ENCODE measurements around the gene PPA2. TPM values are rescaled to one million over a fixed set of nuclear protein-coding genes. Genes with fewer than 3 reads are reported as not detected.

PPA2 gene
- polyA plus RNA-seq, 1 donor from 2014 or later: 151 TPM

DNA sequence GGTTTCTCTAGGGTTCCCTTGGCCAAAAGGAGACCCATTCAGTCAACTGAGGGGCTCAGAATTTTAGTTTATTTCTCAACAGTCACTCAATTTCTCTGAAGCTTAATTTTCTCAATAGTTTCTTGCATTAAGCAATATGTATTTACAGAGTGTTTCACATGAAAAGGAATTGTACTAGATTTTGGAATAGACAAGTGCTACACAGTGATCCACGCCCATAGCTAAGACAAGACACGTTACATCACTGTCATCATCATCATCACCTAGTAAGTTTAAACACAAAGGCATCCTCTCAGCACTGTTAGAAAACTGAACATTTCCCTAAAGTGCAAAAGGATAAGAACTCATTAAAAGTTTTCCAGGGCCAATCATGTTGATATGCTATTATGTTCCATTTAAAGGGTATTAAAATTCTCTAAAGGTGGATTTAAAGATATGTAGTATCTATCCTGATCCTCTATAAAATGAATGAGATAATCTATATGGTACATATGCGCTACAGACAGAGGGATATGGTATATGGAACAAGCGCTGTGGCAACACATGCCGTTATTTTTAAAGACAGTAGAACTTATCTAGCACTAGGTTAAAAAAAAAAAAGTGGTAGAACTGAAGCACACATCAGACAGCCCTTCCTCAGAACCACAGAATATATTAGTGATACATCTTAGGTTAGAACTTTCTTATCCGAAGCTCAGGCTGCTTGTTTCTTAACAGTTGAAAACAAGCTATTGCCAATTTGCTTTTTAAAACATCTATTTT, 12.1 kb downstream of the PPA2 start:
- H3K9ac ChIP-seq (ENCODE audit: low read length): no peak overlapping the region
- no peak overlapping the region for H3K4me2 ChIP-seq (ENCODE audit: low read length)
- no peaks in the 10 kb centered on the region for H3K27me3 ChIP-seq (ENCODE audit: insufficient read depth, low read depth, low read length)
- no peaks in the 10 kb centered on the region for H3K9me2 ChIP-seq (ENCODE audit: insufficient read depth, low read length)
- peaks cover 7% of the 10 kb centered on the region for H3K79me2 ChIP-seq (replicated peaks; ENCODE audit: insufficient read depth, low read length)
- no peak overlapping the region for H3K4me3 ChIP-seq (ENCODE audit: low read length)
- H3K27ac ChIP-seq (ENCODE audit: low read length): no peak overlapping the region
- H3K36me3 ChIP-seq (ENCODE audit: insufficient read depth, low read length): no peaks in the 10 kb centered on the region
- no peaks in the 10 kb centered on the region for H3K9me3 ChIP-seq (ENCODE audit: low read length)
- H4K20me1 ChIP-seq (ENCODE audit: insufficient read depth): no peaks in the 10 kb centered on the region
- TF ChIP-seq MXI1 (conservative IDR thresholded peaks at IDR 0.05; ENCODE audit: poor library complexity, severe bottlenecking) (no peak), TAF1 (IDR thresholded peaks at IDR 0.05; ENCODE audit: low read depth) (no peak)
- H2AFZ ChIP-seq (ENCODE audit: low read depth, low read length): no peak overlapping the region
- no peaks in the 10 kb centered on the region for H3F3A ChIP-seq (ENCODE audit: insufficient read depth, low read length, poor library complexity, severe bottlenecking)

DNA sequence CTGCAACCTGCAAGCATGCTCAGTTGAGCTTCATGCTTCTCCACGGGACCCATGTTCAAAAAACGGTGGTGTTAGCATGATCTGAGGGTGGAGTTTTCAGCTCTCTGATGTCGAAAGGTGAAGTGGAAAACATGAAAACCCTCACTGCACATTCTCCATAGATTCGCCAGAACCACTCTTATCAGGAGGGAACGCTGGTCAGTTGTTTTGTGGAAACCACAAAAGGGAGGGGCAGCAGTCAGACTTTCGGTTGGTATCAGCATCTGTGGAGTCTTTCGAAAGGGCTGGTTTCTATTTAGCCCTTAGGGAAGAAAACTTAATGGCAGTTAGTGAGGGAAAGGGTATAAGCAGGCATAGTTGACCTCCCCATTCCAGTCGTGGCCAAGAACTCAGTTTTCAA, 12.6 kb downstream of the PPA2 start:
- Histone ChIP-seq H3K27ac (ENCODE audit: low read length) (no peak overlapping the region), H3K4me2 (ENCODE audit: low read length) (no peak overlapping the region), H4K20me1 (ENCODE audit: insufficient read depth) (no peaks in the 10 kb centered on the region), H3K9ac (ENCODE audit: low read length) (no peak overlapping the region), H3K27me3 (ENCODE audit: insufficient read depth, low read depth, low read length) (no peaks in the 10 kb centered on the region), H3K4me3 (ENCODE audit: low read length) (no peak overlapping the region), H2AFZ (ENCODE audit: low read depth, low read length) (no peak overlapping the region), H3K9me3 (ENCODE audit: low read length) (no peaks in the 10 kb centered on the region), H3F3A (ENCODE audit: insufficient read depth, low read length, poor library complexity, severe bottlenecking) (no peaks in the 10 kb centered on the region), H3K79me2 (replicated peaks; ENCODE audit: insufficient read depth, low read length) (peaks cover 7% of the 10 kb centered on the region), H3K9me2 (ENCODE audit: insufficient read depth, low read length) (no peaks in the 10 kb centered on the region), H3K36me3 (ENCODE audit: insufficient read depth, low read length) (no peaks in the 10 kb centered on the region)
- TF ChIP-seq CTCF (IDR thresholded peaks at IDR 0.05; ENCODE audit: poor library complexity, severe bottlenecking) (no peak), RAD21 (conservative IDR thresholded peaks at IDR 0.05) (no peak), REST (IDR thresholded peaks at IDR 0.05; ENCODE audit: borderline replicate concordance) (no peak), TAF1 (IDR thresholded peaks at IDR 0.05; ENCODE audit: low read depth) (no peak), POLR2AphosphoS5 (IDR thresholded peaks at IDR 0.05) (no peak), EZH2 (IDR thresholded peaks at IDR 0.05; ENCODE audit: borderline replicate concordance, insufficient read depth, low read length, poor library complexity, severe bottlenecking) (no peak), EP300 (conservative IDR thresholded peaks at IDR 0.05; ENCODE audit: poor library complexity, severe bottlenecking) (no peak)

DNA sequence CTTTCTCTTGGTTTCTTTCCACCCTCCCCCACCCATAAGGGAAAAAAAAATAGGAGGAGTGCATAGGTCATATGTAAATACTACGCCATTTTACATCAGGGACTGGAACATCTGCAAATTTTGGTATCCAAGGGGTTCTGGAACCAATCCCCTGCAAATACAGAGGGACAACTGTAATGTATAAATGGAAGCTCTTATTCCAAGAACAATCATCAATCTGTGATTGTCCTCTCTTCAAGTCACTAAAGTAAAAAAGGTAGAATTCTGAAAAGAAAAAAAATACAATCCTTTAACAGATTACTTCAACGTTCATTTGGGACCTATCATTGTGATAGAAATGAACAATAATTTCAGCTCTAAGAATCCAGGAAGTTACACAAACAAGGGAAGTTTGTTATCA, 13.6 kb downstream of the PPA2 start:
- H3K4me2 ChIP-seq (ENCODE audit: low read length): no peak overlapping the region
- no peak for TF ChIP-seq MXI1 (conservative IDR thresholded peaks at IDR 0.05; ENCODE audit: poor library complexity, severe bottlenecking)
- no peak for TF ChIP-seq REST (IDR thresholded peaks at IDR 0.05; ENCODE audit: borderline replicate concordance)
- TF ChIP-seq TAF1 (IDR thresholded peaks at IDR 0.05; ENCODE audit: low read depth): no peak
- no peak for TF ChIP-seq CTCF (IDR thresholded peaks at IDR 0.05; ENCODE audit: poor library complexity, severe bottlenecking)
- TF ChIP-seq RAD21 (conservative IDR thresholded peaks at IDR 0.05): no peak
- TF ChIP-seq EP300 (conservative IDR thresholded peaks at IDR 0.05; ENCODE audit: poor library complexity, severe bottlenecking): no peak
- no peaks in the 10 kb centered on the region for H4K20me1 ChIP-seq (ENCODE audit: insufficient read depth)
- H3K9me2 ChIP-seq (ENCODE audit: insufficient read depth, low read length): no peaks in the 10 kb centered on the region
- no peak overlapping the region for H3K9ac ChIP-seq (ENCODE audit: low read length)
- H2AFZ ChIP-seq (ENCODE audit: low read depth, low read length): no peak overlapping the region
- H3K27ac ChIP-seq (ENCODE audit: low read length): no peak overlapping the region
- H3K4me3 ChIP-seq (ENCODE audit: low read length): no peak overlapping the region
- H3K36me3 ChIP-seq (ENCODE audit: insufficient read depth, low read length): no peaks in the 10 kb centered on the region
- H3K79me2 ChIP-seq (replicated peaks; ENCODE audit: insufficient read depth, low read length): peaks cover 7% of the 10 kb centered on the region
- H3K9me3 ChIP-seq (ENCODE audit: low read length): no peaks in the 10 kb centered on the region
- H3F3A ChIP-seq (ENCODE audit: insufficient read depth, low read length, poor library complexity, severe bottlenecking): no peaks in the 10 kb centered on the region
- H3K27me3 ChIP-seq (ENCODE audit: insufficient read depth, low read depth, low read length): no peaks in the 10 kb centered on the region

Measured in neural cell (in vitro differentiated cells).